Measurements from ENCODE around the gene CCDC183. TPM values are rescaled to one million over a fixed set of nuclear protein-coding genes. Genes with fewer than 3 reads are reported as not detected.

CCDC183 gene
- polyA plus RNA-seq (2013, experiment 1 of 2): 0.17 TPM
- polyA plus RNA-seq (2013, experiment 2 of 2): 0.25 TPM

- Histone ChIP-seq H3K79me1 (ENCODE audit: low read length) (peaks cover 2% of the 10 kb centered on the region), H2BK15ac (replicated peaks; ENCODE audit: low read depth) (no peak within 1 kb of the TSS), H3K9ac (ENCODE audit: low read length) (peak within 1 kb of the TSS; percentile 45), H3K23ac (ENCODE audit: low read length) (no peak within 1 kb of the TSS), H3K27ac (ENCODE audit: low read depth, low read length) (peak within 1 kb of the TSS; percentile 43), H4K8ac (ENCODE audit: low read depth, low read length) (no peak within 1 kb of the TSS), H3K4me1 (ENCODE audit: control insufficient read depth, low read depth, low read length) (peaks cover 8% of the 10 kb centered on the region), H3K56ac (ENCODE audit: low read length) (peak within 1 kb of the TSS; percentile 67), H3K4me2 (ENCODE audit: low read length) (no peak within 1 kb of the TSS), H3K27me3 (ENCODE audit: insufficient read depth, low read length, poor library complexity) (no peaks in the 10 kb centered on the region), H3K79me2 (ENCODE audit: control insufficient read depth, insufficient read depth, low read length) (no peaks in the 10 kb centered on the region), H2BK5ac (ENCODE audit: low read length) (no peak within 1 kb of the TSS), H3K36me3 (ENCODE audit: control insufficient read depth, insufficient read depth, low read length) (no peaks in the 10 kb centered on the region), H3K4me3 (ENCODE audit: low read length) (no peak within 1 kb of the TSS), H3K18ac (ENCODE audit: low read length) (peak within 1 kb of the TSS; percentile 40), H2BK120ac (ENCODE audit: low read depth, low read length) (peak within 1 kb of the TSS; percentile 1), H3K4ac (ENCODE audit: low read depth, low read length) (no peak within 1 kb of the TSS), H4K5ac (ENCODE audit: low read length) (no peak within 1 kb of the TSS), H2AK5ac (ENCODE audit: low read length) (no peak within 1 kb of the TSS)
- WGBS (ENCODE audit: extremely low coverage, insufficient coverage, low lambda C conversion rate): no CpG with 5 or more reads among the region's 5 CpGs
- DNase-seq: no peak
These were observed at the start of gene CCDC183 for GRCh38 chr9:136796238-136796774. TSS of gene CCDC183 (plus strand) at chr9:136796338. CDS start at chr9:136796398, 60 bp downstream.

- Histone ChIP-seq H3K27ac (ENCODE audit: low read depth, low read length) (no peak overlapping the region), H2BK120ac (ENCODE audit: low read depth, low read length) (no peak overlapping the region), H3K36me3 (ENCODE audit: control insufficient read depth, insufficient read depth, low read length) (no peaks in the 10 kb centered on the region), H3K18ac (ENCODE audit: low read length) (no peak overlapping the region), H3K56ac (ENCODE audit: low read length) (no peak overlapping the region), H2BK15ac (replicated peaks; ENCODE audit: low read depth) (no peak overlapping the region), H3K4ac (ENCODE audit: low read depth, low read length) (no peak overlapping the region), H3K9ac (ENCODE audit: low read length) (no peak overlapping the region), H3K79me1 (ENCODE audit: low read length) (no peaks in the 10 kb centered on the region), H4K5ac (ENCODE audit: low read length) (no peak overlapping the region), H3K4me3 (ENCODE audit: low read length) (no peak overlapping the region), H3K79me2 (ENCODE audit: control insufficient read depth, insufficient read depth, low read length) (no peaks in the 10 kb centered on the region), H3K4me1 (ENCODE audit: control insufficient read depth, low read depth, low read length) (no peaks in the 10 kb centered on the region), H3K23ac (ENCODE audit: low read length) (no peak overlapping the region), H3K4me2 (ENCODE audit: low read length) (no peak overlapping the region), H4K8ac (ENCODE audit: low read depth, low read length) (no peak overlapping the region), H2AK5ac (ENCODE audit: low read length) (no peak overlapping the region), H2BK5ac (ENCODE audit: low read length) (no peak overlapping the region), H3K27me3 (ENCODE audit: insufficient read depth, low read length, poor library complexity) (no peaks in the 10 kb centered on the region)
- WGBS (ENCODE audit: extremely low coverage, insufficient coverage, low lambda C conversion rate): no CpG with 5 or more reads among the region's 18 CpGs
- DNase-seq: no peak
These were observed 49.5 kb upstream of the CCDC183 start for GRCh38 chr9:136746621-136747020.

- H3K4me3 ChIP-seq (ENCODE audit: low read length): no peak overlapping the region
- no peaks in the 10 kb centered on the region for H3K4me1 ChIP-seq (ENCODE audit: control insufficient read depth, low read depth, low read length)
- H4K5ac ChIP-seq (ENCODE audit: low read length): no peak overlapping the region
- H3K79me2 ChIP-seq (ENCODE audit: control insufficient read depth, insufficient read depth, low read length): no peaks in the 10 kb centered on the region
- no peak overlapping the region for H3K9ac ChIP-seq (ENCODE audit: low read length)
- no peaks in the 10 kb centered on the region for H3K79me1 ChIP-seq (ENCODE audit: low read length)
- no peak overlapping the region for H4K8ac ChIP-seq (ENCODE audit: low read depth, low read length)
- no peak overlapping the region for H3K4me2 ChIP-seq (ENCODE audit: low read length)
- H2BK15ac ChIP-seq (replicated peaks; ENCODE audit: low read depth): no peak overlapping the region
- no peak overlapping the region for H3K18ac ChIP-seq (ENCODE audit: low read length)
- H3K27ac ChIP-seq (ENCODE audit: low read depth, low read length): no peak overlapping the region
- no peak overlapping the region for H2BK5ac ChIP-seq (ENCODE audit: low read length)
- no peak for DNase-seq
- no peak overlapping the region for H3K23ac ChIP-seq (ENCODE audit: low read length)
- no peak overlapping the region for H2BK120ac ChIP-seq (ENCODE audit: low read depth, low read length)
- no peaks in the 10 kb centered on the region for H3K36me3 ChIP-seq (ENCODE audit: control insufficient read depth, insufficient read depth, low read length)
- H3K4ac ChIP-seq (ENCODE audit: low read depth, low read length): no peak overlapping the region
- H2AK5ac ChIP-seq (ENCODE audit: low read length): no peak overlapping the region
- H3K56ac ChIP-seq (ENCODE audit: low read length): no peak overlapping the region
- no peaks in the 10 kb centered on the region for H3K27me3 ChIP-seq (ENCODE audit: insufficient read depth, low read length, poor library complexity)
- WGBS (ENCODE audit: extremely low coverage, insufficient coverage, low lambda C conversion rate): no CpG with 5 or more reads among the region's 22 CpGs
These were observed 48.7 kb upstream of the CCDC183 start for GRCh38 chr9:136747161-136748060.

GRCh38 chr9:136748201-136748600 is 47.9 kb upstream of the CCDC183 start, which contains the start of gene LCN6:
TSS of gene LCN6 (minus strand) at chr9:136748525. CDS start at chr9:136748483, 42 bp downstream.
- H3K4me1 ChIP-seq (ENCODE audit: control insufficient read depth, low read depth, low read length): no peaks in the 10 kb centered on the region
- H2BK120ac ChIP-seq (ENCODE audit: low read depth, low read length): no peak within 1 kb of the TSS
- H3K4me3 ChIP-seq (ENCODE audit: low read length): no peak within 1 kb of the TSS
- no CpG with 5 or more reads among the region's 8 CpGs for WGBS (ENCODE audit: extremely low coverage, insufficient coverage, low lambda C conversion rate)
- no peak within 1 kb of the TSS for H3K23ac ChIP-seq (ENCODE audit: low read length)
- H3K9ac ChIP-seq (ENCODE audit: low read length): no peak within 1 kb of the TSS
- H3K79me2 ChIP-seq (ENCODE audit: control insufficient read depth, insufficient read depth, low read length): no peaks in the 10 kb centered on the region
- no peak within 1 kb of the TSS for H2BK15ac ChIP-seq (replicated peaks; ENCODE audit: low read depth)
- H3K79me1 ChIP-seq (ENCODE audit: low read length): no peaks in the 10 kb centered on the region
- H3K27ac ChIP-seq (ENCODE audit: low read depth, low read length): no peak within 1 kb of the TSS
- H3K4ac ChIP-seq (ENCODE audit: low read depth, low read length): no peak within 1 kb of the TSS
- no peak within 1 kb of the TSS for H3K18ac ChIP-seq (ENCODE audit: low read length)
- H3K4me2 ChIP-seq (ENCODE audit: low read length): no peak within 1 kb of the TSS
- no peaks in the 10 kb centered on the region for H3K27me3 ChIP-seq (ENCODE audit: insufficient read depth, low read length, poor library complexity)
- no peak for DNase-seq
- H4K8ac ChIP-seq (ENCODE audit: low read depth, low read length): no peak within 1 kb of the TSS
- no peaks in the 10 kb centered on the region for H3K36me3 ChIP-seq (ENCODE audit: control insufficient read depth, insufficient read depth, low read length)
- no peak within 1 kb of the TSS for H2BK5ac ChIP-seq (ENCODE audit: low read length)
- peak within 1 kb of the TSS; percentile 42 for H3K56ac ChIP-seq (ENCODE audit: low read length)
- no peak within 1 kb of the TSS for H2AK5ac ChIP-seq (ENCODE audit: low read length)
- no peak within 1 kb of the TSS for H4K5ac ChIP-seq (ENCODE audit: low read length)

GRCh38 chr9:136748666-136749611 is 47.2 kb upstream of the CCDC183 start:
- H3K23ac ChIP-seq (ENCODE audit: low read length): no peak overlapping the region

More at GRCh38 chr9:136748666-136749611, 47.2 kb upstream of the CCDC183 start:
- Histone ChIP-seq H2BK120ac (ENCODE audit: low read depth, low read length) (no peak overlapping the region), H3K4ac (ENCODE audit: low read depth, low read length) (no peak overlapping the region), H3K36me3 (ENCODE audit: control insufficient read depth, insufficient read depth, low read length) (no peaks in the 10 kb centered on the region), H3K9ac (ENCODE audit: low read length) (no peak overlapping the region), H3K56ac (ENCODE audit: low read length) (peak overlapping the region; percentile 42), H3K27me3 (ENCODE audit: insufficient read depth, low read length, poor library complexity) (no peaks in the 10 kb centered on the region), H2BK5ac (ENCODE audit: low read length) (no peak overlapping the region), H2AK5ac (ENCODE audit: low read length) (no peak overlapping the region), H3K4me2 (ENCODE audit: low read length) (no peak overlapping the region), H4K8ac (ENCODE audit: low read depth, low read length) (no peak overlapping the region), H3K79me2 (ENCODE audit: control insufficient read depth, insufficient read depth, low read length) (no peaks in the 10 kb centered on the region), H3K4me3 (ENCODE audit: low read length) (no peak overlapping the region), H3K18ac (ENCODE audit: low read length) (no peak overlapping the region), H2BK15ac (replicated peaks; ENCODE audit: low read depth) (no peak overlapping the region), H3K4me1 (ENCODE audit: control insufficient read depth, low read depth, low read length) (no peaks in the 10 kb centered on the region), H3K27ac (ENCODE audit: low read depth, low read length) (no peak overlapping the region), H4K5ac (ENCODE audit: low read length) (no peak overlapping the region), H3K79me1 (ENCODE audit: low read length) (no peaks in the 10 kb centered on the region)
- no peak for DNase-seq
- no CpG with 5 or more reads among the region's 21 CpGs for WGBS (ENCODE audit: extremely low coverage, insufficient coverage, low lambda C conversion rate)
